ENCODE results near the gene TTBK1.

TTBK1 gene

DNA sequence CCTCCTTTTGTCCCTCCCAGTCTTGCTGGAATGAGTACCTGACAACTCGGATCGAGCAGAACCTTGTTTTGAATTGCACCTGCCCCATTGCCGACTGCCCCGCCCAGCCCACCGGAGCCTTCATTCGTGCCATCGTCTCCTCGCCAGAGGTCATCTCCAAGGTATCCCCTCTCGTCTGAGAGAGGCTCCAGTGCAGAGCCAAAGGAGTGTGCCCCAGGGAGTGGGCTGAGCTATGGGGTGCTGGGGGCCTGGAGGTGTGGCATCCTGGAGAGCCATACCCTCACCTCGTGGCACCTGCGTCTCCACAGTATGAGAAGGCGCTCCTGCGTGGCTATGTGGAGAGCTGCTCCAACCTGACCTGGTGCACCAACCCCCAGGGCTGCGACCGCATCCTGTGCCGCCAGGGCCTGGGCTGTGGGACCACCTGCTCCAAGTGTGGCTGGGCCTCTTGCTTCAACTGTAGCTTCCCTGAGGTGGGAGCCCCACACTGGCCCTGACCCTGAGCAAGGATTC is 22.8 kb upstream of the TTBK1 start:
- POLR2A ChIA-PET, result no interaction called here
- TF ChIP-seq, protein P1, sequence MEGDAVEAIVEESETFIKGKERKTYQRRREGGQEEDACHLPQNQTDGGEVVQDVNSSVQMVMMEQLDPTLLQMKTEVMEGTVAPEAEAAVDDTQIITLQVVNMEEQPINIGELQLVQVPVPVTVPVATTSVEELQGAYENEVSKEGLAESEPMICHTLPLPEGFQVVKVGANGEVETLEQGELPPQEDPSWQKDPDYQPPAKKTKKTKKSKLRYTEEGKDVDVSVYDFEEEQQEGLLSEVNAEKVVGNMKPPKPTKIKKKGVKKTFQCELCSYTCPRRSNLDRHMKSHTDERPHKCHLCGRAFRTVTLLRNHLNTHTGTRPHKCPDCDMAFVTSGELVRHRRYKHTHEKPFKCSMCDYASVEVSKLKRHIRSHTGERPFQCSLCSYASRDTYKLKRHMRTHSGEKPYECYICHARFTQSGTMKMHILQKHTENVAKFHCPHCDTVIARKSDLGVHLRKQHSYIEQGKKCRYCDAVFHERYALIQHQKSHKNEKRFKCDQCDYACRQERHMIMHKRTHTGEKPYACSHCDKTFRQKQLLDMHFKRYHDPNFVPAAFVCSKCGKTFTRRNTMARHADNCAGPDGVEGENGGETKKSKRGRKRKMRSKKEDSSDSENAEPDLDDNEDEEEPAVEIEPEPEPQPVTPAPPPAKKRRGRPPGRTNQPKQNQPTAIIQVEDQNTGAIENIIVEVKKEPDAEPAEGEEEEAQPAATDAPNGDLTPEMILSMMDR (IDR thresholded peaks at IDR 0.05; ENCODE audit: control extremely low read depth, extremely low read depth, low read depth, missing control alignments), result no peak
- CTCF ChIA-PET, result interaction anchor here (1.3 to 4.8 kb wide), 3 partner anchors 10 to 17 kb away, joined by 4 to 36 read pairs (median 4); partner anchors contain the start of gene DNPH1
- no peak for DNase-seq (ENCODE audit: extremely low spot score)

DNA sequence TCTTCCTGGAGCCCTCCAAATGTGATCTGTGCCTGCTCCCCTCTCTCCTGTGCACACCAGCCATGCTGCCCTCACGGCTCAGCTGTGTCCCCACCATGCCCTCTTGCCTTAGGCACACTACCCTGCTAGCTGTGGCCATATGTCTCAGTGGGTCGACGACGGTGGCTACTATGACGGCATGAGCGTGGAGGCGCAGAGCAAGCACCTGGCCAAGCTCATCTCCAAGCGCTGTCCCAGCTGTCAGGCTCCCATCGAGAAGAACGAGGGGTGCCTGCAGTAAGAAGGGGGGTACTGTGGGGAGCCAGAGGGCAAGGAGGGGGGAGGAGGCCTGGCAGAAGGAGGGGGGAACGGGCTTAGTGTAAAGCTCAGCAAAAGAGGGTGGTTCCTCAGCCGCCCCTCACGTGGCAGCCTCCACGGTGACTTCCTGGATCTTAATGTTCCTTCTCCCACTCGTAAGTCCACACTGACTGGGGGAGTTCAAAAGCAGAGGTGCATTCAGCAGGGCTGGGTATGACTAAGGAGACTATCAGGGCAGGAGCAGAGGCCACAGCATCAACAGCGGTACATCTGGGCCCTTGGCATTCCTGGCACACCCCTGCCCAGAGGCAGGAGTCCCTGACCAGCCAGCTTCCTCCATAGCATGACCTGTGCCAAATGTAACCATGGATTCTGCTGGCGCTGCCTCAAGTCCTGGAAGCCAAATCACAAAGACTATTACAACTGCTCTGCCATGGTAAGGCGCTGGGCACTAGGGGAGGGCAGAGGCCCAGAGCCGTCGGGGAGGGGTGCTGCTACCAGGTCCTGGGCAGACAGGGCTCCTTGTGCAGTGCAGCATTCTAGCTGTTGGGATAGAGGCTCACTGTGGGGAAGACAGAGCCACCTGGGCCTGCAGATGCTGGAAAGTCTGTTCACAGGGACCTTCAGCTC is 22.0 kb upstream of the TTBK1 start:
- CTCF ChIA-PET, result interaction anchor here (1.3 to 4.8 kb wide), 3 partner anchors 9 to 17 kb away, joined by 4 to 36 read pairs (median 4); partner anchors contain the start of gene DNPH1
- DNase-seq (ENCODE audit: extremely low spot score), result no peak
- TF ChIP-seq, protein P1 (IDR thresholded peaks at IDR 0.05; ENCODE audit: control extremely low read depth, extremely low read depth, low read depth, missing control alignments), result no peak
- POLR2A ChIA-PET, result no interaction called here

DNA sequence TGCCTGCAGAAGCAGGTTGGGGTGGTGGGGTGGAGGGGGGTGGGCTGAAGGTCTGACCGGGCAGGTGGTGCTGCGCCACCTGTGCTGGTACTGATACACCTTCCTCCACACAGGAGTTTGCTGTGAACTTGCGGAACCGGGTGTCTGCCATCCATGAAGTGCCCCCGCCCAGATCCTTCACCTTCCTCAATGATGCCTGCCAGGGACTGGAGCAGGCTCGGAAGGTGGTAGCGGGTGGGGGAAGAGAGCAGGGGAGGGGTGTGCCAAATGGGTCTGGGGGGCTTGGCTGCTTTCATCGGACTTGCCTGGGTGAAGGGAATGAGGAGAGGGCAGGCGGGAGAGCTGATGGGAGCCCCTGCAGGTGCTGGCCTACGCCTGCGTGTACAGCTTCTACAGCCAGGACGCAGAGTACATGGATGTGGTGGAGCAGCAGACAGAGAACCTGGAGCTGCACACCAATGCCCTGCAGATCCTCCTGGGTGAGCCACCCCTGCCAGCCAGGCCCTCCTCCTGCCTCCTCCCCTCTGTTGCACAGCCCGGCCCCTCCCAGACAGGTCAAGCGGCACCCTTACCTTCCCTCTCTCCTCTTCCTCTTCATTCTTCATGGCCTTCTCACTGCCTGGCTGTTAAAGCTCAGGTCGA is 20.7 kb upstream of the TTBK1 start:
- DNase-seq (ENCODE audit: extremely low spot score), result no peak
- TF ChIP-seq, protein P1 (IDR thresholded peaks at IDR 0.05; ENCODE audit: control extremely low read depth, extremely low read depth, low read depth, missing control alignments), result no peak
- ChIA-PET CTCF (interaction anchor here (0.9 to 1.3 kb wide), 2 partner anchors 9 to 285 kb away, joined by 3 to 4 read pairs; no protein-coding TSS in a partner anchor), POLR2A (interaction anchor here (0.5 to 0.6 kb wide), 2 partner anchors 285 to 1914 kb away, joined by 3 to 6 read pairs; no protein-coding TSS in a partner anchor)

DNA sequence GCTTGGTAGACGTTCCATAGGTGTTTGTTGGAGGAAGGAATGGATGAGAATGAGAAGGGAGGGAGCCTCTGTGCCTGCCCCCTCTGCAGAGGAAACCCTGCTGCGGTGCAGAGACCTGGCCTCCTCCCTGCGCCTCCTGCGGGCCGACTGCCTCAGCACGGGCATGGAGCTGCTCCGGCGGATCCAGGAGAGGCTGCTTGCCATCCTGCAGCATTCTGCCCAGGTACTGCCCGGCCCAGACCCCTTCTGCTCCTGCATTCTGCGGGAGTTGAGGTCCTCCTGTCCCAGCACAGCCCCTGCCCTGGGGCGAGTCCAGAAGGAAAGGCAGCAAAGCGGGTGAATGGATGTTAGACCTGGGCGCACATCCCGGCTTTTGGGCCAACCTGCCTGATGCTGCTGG is 20.1 kb upstream of the TTBK1 start:
- CTCF ChIA-PET, result interaction anchor here (0.9 to 2.2 kb wide), 6 partner anchors 9 to 284 kb away, joined by 3 to 7 read pairs (median 3); partner anchors contain the start of gene CUL9
- POLR2A ChIA-PET, result interaction anchor here (0.5 to 0.6 kb wide), 2 partner anchors 38 to 284 kb away, joined by 3 to 8 read pairs; no protein-coding TSS in a partner anchor

DNA sequence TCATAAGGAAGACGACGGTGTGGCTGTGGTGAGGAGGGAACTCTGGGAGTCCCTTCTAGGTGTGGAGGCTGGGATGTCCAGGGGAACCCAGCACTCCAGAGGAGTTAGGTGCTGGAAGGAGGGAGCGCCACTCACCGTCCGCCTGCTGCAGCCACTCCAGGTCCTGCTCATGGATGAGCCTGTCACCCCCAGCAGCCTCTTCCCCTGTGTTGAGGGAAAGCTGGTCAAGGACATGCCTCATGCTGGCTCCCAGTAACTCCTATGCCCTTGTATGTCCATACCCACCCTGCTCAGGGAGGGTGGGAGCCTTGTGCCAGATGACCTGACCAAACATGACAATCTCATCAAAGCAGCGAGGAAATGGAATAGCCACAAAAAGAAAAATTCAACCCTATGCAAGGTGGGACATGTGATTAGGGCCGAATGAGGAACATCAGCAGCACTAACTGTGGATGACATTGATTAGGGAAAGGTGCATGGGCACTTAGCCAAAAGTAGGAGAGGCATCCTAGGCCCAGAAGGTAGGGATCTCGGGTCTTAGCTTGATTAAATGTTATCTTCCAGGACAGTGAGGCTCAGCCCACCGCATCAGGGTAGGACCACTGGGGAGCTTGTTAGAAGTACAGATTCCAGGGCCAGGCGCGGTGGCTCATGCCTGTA is 17.0 kb upstream of the TTBK1 start:
- POLR2A ChIA-PET, result no interaction called here
- CTCF ChIA-PET, result no interaction called here
- no peak for DNase-seq (ENCODE audit: extremely low spot score)
- TF ChIP-seq, protein P1 (IDR thresholded peaks at IDR 0.05; ENCODE audit: control extremely low read depth, extremely low read depth, low read depth, missing control alignments), result no peak

More for the DNA sequence above, 20.1 kb upstream of the TTBK1 start:
- no peak for DNase-seq (ENCODE audit: extremely low spot score)
- TF ChIP-seq, protein P1 (IDR thresholded peaks at IDR 0.05; ENCODE audit: control extremely low read depth, extremely low read depth, low read depth, missing control alignments), result no peak
